ENCODE measurements around the gene CERS6. TPM values are rescaled to one million over a fixed set of nuclear protein-coding genes. Genes with fewer than 3 reads are reported as not detected.

CERS6 gene
- polyA plus RNA-seq, 1 donor (not counting 4 experiments of a cell fraction or from before 2014, with no cell fraction given) = 19.5 TPM

- H3K9ac ChIP-seq (ENCODE audit: control insufficient read depth, extremely low read depth, insufficient read depth, low read length) = no peak overlapping the region
- no peaks in the 10 kb centered on the region for H3K36me3 ChIP-seq (ENCODE audit: control insufficient read depth in 2 of 2, extremely low read depth in 1 of 2, insufficient read depth in 2 of 2, low read length in 2 of 2)
- dilution Hi-C loops (cut with MboI; ENCODE audit: extremely low pct_ligation_motif_present, low sequenced_read_pairs) = no loop called here
- no peak for TF ChIP-seq CTCF (optimal IDR thresholded peaks at IDR 0.05 in 1 of 3, IDR thresholded peaks at IDR 0.05 in 1 of 3, conservative IDR thresholded peaks at IDR 0.05 in 1 of 3; ENCODE audit: extremely low read depth in 1 of 3, insufficient read depth in 2 of 3, low read length in 3 of 3)
- TF ChIP-seq EZH2 (IDR thresholded peaks at IDR 0.05; ENCODE audit: low read length) = no peak
- peaks cover 23% of the 10 kb centered on the region for H3K79me2 ChIP-seq (ENCODE audit: control insufficient read depth, insufficient read depth, low read length)
- no peaks in the 10 kb centered on the region for H3K9me1 ChIP-seq (ENCODE audit: control insufficient read depth, extremely low read depth, insufficient read depth, low read length)
- no peaks in the 10 kb centered on the region for H3K27me3 ChIP-seq (ENCODE audit: control insufficient read depth, extremely low read depth, insufficient read depth, low read length)
- H3K9me3 ChIP-seq (ENCODE audit: control insufficient read depth, low read depth, low read length) = no peaks in the 10 kb centered on the region
- peak; percentile 17 for FAIRE-seq
- no peak overlapping the region for H3K4me3 ChIP-seq (ENCODE audit: control insufficient read depth in 2 of 3, extremely low read depth in 1 of 3, insufficient read depth in 2 of 3, low read depth in 1 of 3, low read length in 3 of 3)
- DNase-seq (ENCODE audit: low read depth, low spot score) = no peak
- no peak overlapping the region for H2AFZ ChIP-seq (ENCODE audit: control insufficient read depth, low read length)
- no peak overlapping the region for H3K27ac ChIP-seq (ENCODE audit: control insufficient read depth, insufficient read depth, low read length)
- H3K4me2 ChIP-seq (ENCODE audit: control insufficient read depth, extremely low read depth, insufficient read depth, low read depth, low read length) = no peak overlapping the region
- peaks cover 16% of the 10 kb centered on the region for H3K4me1 ChIP-seq (ENCODE audit: control insufficient read depth, extremely low read depth, insufficient read depth, low read length)
- no peaks in the 10 kb centered on the region for H4K20me1 ChIP-seq (ENCODE audit: control insufficient read depth, extremely low read depth, insufficient read depth, low read length)
These were observed 141.0 kb downstream of the CERS6 start for GRCh38 chr2:168596881-168597655.

- DNase-seq (ENCODE audit: low read depth, low spot score) (no peak), FAIRE-seq (peak; percentile 77)
- H3K27ac ChIP-seq (ENCODE audit: control insufficient read depth, insufficient read depth, low read length) = no peak overlapping the region
- H4K20me1 ChIP-seq (ENCODE audit: control insufficient read depth, extremely low read depth, insufficient read depth, low read length) = no peaks in the 10 kb centered on the region
- no peak overlapping the region for H3K4me2 ChIP-seq (ENCODE audit: control insufficient read depth, extremely low read depth, insufficient read depth, low read depth, low read length)
- dilution Hi-C loops (cut with MboI; ENCODE audit: extremely low pct_ligation_motif_present, low sequenced_read_pairs) = no loop called here
- no peaks in the 10 kb centered on the region for H3K9me3 ChIP-seq (ENCODE audit: control insufficient read depth, low read depth, low read length)
- no peaks in the 10 kb centered on the region for H3K36me3 ChIP-seq (ENCODE audit: control insufficient read depth in 2 of 2, extremely low read depth in 1 of 2, insufficient read depth in 2 of 2, low read length in 2 of 2)
- no peak for TF ChIP-seq CTCF (optimal IDR thresholded peaks at IDR 0.05 in 1 of 3, IDR thresholded peaks at IDR 0.05 in 1 of 3, conservative IDR thresholded peaks at IDR 0.05 in 1 of 3; ENCODE audit: extremely low read depth in 1 of 3, insufficient read depth in 2 of 3, low read length in 3 of 3)
- no peak for TF ChIP-seq EZH2 (IDR thresholded peaks at IDR 0.05; ENCODE audit: low read length)
- H2AFZ ChIP-seq (ENCODE audit: control insufficient read depth, low read length) = no peak overlapping the region
- no peaks in the 10 kb centered on the region for H3K9me1 ChIP-seq (ENCODE audit: control insufficient read depth, extremely low read depth, insufficient read depth, low read length)
- H3K79me2 ChIP-seq (ENCODE audit: control insufficient read depth, insufficient read depth, low read length) = peaks cover 31% of the 10 kb centered on the region
- H3K27me3 ChIP-seq (ENCODE audit: control insufficient read depth, extremely low read depth, insufficient read depth, low read length) = no peaks in the 10 kb centered on the region
- H3K4me3 ChIP-seq (ENCODE audit: control insufficient read depth in 2 of 3, extremely low read depth in 1 of 3, insufficient read depth in 2 of 3, low read depth in 1 of 3, low read length in 3 of 3) = no peak overlapping the region
- peaks cover 16% of the 10 kb centered on the region for H3K4me1 ChIP-seq (ENCODE audit: control insufficient read depth, extremely low read depth, insufficient read depth, low read length)
- no peak overlapping the region for H3K9ac ChIP-seq (ENCODE audit: control insufficient read depth, extremely low read depth, insufficient read depth, low read length)
These were observed 143.7 kb downstream of the CERS6 start for GRCh38 chr2:168599738-168600137.
